NCI-H2107 (cell line): Measurements from ENCODE around the gene BEAN1.

Source experiments
- DNase-seq: peaks from one replicate; lab custom pipeline; 2025; lab: John Stamatoyannopoulos, UW

The BEAN1 gene, protein sequence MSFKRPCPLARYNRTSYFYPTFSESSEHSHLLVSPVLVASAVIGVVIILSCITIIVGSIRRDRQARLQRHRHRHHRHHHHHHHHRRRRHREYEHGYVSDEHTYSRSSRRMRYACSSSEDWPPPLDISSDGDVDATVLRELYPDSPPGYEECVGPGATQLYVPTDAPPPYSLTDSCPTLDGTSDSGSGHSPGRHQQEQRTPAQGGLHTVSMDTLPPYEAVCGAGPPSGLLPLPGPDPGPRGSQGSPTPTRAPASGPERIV

DNA sequence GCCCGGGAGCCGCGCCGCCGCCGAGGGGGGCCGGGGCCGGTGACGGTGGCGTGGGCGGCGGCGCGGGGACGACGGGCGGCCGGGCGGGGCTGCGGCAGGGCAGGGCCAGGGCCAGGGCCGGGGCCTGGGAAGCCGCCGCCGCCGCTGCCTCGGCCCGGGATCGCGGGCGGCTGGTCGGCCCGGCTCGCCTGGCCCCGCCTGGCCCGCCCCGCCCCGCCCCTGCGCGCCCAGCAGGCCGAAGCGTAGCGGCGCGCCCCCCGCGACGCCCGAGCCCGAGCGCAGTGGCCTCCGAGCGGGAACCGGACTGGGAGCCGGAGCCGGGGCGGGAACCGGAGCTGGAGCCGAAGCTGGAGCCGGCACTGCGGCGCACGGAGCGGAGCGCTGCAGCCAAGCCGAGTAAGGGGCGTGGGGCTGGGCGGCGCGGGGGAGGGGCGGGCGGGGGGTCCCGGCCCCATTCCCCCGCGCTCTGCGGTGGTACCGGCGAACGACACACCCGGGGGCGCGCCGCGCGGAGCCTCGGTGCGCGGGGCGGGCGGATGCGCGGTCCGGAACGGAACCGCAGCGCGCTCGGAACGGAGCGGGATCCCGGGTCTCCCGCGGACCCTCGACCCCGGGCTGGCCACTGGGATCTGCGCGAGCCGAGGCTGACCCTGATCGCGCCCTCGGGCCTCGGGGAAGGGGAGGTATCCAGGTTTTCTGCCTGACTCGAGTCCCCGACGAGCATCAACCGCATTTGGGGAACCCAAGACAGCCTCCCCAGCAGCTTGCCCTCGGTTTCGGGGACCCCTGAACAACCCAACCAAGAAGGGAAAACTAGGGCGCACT is at the start of gene BEAN1:
Gene BEAN1 (plus strand): TSS at position 260 of the 825 bp plus-strand sequence. CDS start 10,382 bp downstream, outside the sequence.
- DNase-seq, result no peak

DNA sequence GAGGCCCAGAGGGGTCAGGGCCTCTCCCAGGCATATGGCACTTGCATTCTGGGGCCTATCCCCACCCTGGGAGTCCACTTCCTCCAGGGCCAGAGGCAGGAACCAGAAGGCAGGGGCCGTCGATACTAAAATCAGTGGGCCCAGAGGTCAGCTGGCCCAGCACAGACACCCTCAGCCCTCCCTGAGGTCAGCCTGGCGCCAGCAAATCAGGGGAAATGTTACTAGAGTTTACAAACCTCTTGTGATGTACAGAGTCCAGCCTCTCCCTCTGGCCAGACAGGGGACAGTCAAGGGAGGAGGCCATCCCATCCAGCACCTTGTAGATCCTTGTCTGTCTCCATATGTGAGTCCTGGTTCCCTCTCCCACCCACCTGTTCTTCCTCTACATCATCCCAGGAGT is 49.8 kb upstream of the BEAN1 start:
- no peak for DNase-seq

- DNase-seq, result no peak
These were observed 48.1 kb upstream of the BEAN1 start for GRCh38 chr16:66378741-66379570.

GRCh38 chr16:66379571-66379941 is 47.5 kb upstream of the BEAN1 start:
- no peak for DNase-seq

DNA sequence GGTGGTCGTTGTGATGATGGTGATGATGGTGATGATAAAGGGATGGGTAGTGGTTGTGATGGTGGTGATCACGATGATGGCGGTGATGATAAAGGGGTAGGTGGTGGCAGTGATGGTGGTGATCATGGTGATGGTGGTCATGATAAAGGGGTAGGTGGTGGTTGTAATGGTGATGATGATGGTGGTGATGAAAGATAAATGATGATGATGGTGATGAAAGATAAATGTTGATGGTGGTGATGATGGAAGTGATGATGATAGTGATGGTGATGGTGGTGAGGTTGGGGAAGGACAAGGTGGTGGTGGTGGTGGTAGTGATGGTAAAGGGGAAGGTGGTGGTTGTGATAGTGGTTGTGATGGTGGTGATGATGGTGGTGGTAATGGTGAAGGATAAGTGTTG is 46.7 kb upstream of the BEAN1 start:
- DNase-seq, result no peak

- no peak for DNase-seq
These were observed 45.4 kb upstream of the BEAN1 start for GRCh38 chr16:66381585-66382170.

DNA sequence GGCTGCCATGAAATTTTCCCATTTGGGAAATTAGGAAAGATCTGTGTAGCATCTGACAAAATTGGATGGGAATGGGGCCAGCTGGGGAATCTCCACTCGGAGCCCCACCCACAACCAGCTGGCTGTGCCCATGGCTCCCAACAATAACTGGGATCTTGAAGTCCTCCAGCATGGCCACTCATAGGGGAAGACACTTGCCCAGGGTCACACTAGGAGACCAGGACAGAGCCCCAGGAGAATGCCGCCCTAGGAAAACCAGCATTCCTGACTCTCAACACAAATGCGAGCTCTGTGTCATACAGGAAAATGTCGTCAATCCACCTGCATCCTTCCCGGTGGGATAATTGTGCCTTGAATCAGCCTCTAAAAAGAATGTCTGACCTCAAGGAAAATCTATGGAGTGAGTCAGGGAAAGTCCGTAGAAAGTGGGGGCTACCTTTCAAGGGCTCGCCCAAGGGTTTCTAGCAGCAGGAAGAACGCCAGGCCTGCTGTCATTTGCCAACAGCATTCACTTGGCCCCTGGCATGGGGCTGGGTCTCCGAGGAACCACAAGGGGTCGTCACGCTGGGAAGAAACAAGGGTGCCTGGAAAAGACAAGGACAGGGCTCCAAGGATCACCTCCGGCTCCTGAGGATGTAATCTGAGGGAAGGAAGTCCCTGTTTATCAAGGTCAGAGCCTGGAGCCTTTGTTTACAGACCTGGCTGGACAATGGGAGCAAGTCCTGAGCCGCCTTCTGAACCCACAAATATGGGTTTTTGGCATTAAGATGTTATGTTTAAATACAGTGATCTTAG is 44.7 kb upstream of the BEAN1 start:
- DNase-seq, result no peak

DNA sequence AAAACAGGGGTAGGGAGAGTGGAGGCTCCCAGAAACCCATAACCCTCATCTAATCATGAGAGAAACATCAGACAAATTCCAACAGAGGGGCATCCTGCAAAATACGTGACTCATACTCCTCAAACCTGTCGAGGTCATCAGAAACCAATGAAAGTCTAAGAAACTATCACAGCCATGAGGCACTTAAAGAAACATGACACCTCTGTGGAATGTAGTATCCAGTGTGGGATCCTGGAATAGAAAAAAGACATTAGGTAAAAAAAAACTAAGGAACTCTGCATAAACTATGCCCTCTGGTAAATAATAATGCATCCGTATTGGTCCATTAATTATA is 44.2 kb upstream of the BEAN1 start:
- DNase-seq, result no peak

DNA sequence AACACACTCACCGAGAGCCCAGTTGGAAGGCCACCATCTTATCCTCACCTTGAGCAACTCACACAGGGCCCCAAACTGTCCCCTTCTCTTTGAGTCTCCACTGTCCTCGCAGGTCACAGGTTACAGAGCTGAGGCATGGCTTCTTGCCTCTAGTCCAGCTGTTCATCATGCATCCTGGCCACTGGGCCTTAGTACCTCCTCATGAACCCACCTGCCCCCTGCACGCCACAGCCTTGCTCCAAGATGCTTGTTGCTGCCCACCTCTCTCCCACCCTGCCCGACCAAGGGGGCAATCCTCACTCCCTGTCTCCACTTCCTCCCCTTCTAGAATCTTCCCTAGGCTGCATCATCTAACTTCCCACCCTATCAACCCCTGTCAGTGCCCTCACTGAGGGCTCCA is 43.5 kb upstream of the BEAN1 start:
- no peak for DNase-seq

DNA sequence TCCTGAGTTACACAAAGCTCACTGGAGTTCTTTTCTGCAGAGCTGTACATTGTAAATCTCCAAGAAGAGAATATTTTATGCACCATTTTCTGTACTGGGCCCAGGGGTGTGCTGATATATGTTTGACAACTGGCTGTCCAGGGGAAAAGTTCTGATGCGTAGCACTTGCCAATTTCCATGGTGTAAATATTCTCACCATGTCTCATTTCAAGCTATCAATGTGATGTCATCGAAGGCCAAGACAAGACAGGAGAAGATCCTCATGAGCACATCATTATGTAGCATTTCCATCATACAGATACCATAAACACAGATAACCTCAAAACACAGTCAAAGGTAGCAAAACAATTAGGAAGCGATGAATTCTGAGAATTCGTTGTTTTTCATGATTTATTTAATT is 41.7 kb upstream of the BEAN1 start:
- DNase-seq, result no peak

- DNase-seq, result no peak
These were observed 40.2 kb upstream of the BEAN1 start for GRCh38 chr16:66386629-66387622.

DNA sequence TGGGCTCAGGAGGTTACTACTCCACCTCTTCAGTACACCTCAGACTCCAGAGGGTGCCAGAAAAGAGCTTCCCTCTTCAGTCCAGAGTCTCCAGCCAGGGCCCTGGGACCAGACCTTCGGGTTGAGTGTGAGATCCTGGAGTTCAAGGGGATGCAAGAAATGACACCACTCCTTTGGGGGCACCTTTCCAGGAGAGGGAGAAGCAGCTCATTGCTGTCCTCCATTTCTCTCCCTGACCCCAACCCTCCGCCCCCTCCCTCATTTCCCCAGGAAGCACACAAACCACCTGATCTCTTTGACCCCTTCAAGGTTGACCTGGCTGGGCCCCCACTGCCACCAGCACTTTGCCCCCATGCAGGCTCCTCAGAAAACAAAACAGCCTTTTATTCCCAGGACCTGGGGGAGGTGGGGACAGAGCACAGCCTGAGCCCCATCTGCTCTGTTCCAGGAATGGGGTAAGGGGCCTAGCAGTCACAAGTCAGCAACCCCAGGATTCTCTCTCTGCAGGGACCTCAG is 39.2 kb upstream of the BEAN1 start:
- no peak for DNase-seq

- DNase-seq, result no peak
These were observed 38.5 kb upstream of the BEAN1 start for GRCh38 chr16:66388350-66389139.

DNA sequence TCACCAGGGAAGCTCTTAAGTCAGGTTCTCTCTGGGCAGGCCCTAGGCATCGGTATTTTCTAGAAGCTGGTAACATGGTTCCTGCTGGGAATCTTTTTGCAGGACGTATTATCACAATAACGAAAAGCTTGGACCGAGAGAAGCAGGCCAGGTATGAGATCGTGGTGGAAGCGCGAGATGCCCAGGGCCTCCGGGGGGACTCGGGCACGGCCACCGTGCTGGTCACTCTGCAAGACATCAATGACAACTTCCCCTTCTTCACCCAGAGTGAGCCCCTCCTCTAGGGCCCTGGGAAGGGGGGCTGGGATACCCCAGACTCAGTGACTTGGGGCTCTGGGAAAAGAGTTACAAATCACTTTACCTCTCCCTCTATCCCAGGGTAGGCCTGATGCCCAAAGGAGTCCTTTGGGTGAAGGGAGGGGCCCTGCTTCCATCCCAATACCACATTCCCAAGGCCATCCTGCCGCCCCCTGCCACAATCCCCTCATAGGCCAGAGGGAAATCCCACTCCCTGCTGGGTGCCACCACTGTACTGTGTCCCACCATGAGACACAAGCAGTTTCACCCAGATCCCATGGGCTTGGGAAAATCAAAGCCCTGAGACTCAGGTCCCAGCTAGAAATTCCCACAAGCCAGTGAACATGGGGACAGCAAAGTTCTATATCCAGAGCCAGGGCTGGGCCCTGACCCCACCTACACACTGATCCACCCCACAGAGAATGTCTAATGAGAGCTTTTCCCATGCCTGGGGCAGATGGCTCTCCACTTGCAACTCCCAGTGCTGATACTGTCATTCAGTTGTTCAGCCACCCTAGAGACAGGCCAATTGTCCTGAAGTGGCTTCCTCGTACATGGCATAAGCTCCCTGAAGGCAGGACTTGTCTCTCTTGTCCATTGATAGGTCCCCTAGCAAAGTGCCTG is 37.6 kb upstream of the BEAN1 start:
- no peak for DNase-seq

GRCh38 chr16:66390346-66391108 is 36.6 kb upstream of the BEAN1 start:
- DNase-seq, result no peak

DNA sequence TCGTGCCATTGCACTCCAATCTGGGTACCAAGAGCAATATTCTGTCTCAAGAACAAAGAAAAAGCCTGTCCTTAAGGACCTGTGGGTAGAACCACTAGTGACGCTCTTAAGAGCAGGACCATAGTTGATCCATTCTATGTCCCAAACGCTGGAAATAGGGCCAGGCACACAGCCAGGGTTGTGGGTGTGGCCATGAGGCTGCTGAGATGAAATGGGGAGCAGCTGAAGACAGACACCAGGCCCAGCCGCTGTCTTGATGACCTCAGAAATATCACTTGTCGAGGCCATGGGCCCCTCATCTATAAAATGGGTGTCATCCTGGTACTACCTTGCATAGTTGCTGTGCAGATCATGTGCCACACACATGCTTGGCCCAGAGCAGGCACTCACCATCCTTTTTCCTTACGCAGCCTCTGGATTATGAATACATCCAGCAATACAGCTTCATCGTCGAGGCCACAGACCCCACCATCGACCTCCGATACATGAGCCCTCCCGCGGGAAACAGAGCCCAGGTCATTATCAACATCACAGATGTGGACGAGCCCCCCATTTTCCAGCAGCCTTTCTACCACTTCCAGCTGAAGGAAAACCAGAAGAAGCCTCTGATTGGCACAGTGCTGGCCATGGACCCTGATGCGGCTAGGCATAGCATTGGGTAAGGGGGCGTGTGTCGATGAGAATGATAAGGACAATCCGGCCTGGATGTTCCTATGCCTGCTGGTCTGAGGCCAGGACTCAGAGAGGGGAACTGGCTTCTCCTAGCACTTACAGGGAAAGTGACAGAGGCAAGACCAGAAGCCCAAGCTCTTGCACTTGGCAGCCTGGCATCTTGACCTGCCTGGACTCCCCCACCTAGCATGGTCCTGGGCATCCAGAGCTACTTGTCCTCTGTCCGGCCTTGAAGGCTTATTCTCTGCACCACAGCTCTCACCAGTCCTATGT is 35.1 kb upstream of the BEAN1 start:
- no peak for DNase-seq
